Ramos (cell line): ENCODE data around the gene PRODH.
"Not testable (repeated sequence)": the region's sequence is repeated elsewhere in the genome, so short reads cannot be mapped to it uniquely, and the experiment has no call there.

ENCODE experiments used
- in situ Hi-C: fragments of 300-500 bp; cut with MboI; formaldehyde crosslinking; loops from one replicate; pipeline ENCODE4 v1.14.3; 2022; ENCODE audit warnings: low sequenced_read_pairs; ENCODE audit not compliant: unreplicated experiment

The PRODH gene

DNA sequence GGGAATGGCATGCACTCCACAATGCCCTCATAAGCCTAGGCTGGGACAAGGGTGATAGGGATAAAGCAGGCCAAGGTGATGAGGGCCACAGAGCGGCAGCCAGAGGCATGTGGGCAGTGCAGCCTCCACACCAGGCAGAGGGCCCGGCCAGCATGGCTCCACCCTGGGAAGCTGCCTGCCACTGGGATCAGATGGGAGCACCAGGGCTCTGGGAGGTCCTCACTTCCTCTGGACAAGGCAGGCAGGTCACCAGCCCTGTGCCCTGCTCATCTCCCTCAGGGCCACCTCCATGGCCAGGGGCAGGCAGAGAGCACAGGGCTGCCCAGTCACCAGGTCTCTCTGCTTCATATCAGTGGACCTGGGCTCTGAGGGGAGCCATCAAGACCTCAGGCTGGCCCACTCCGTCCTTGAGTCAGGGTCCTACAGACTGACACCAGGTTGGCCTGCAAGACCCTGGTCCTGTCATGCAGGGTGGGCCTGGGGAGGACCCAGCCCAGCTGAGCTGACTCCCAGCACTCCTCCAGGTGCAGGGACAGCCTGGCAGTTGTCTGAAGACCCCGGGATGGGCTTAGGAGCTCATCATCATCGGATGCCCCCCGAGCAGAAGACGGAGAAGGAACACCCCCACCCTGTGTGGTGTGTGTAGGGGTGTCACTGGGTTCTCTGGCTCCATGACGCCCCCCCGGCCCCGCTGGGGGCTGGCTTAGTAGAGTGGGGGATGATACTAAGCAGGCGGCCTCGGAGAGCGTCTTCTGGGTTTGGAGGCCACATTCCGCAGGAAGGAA is 33.3 kb upstream of the PRODH start:
- in situ Hi-C loops: not testable (repeated sequence)

DNA sequence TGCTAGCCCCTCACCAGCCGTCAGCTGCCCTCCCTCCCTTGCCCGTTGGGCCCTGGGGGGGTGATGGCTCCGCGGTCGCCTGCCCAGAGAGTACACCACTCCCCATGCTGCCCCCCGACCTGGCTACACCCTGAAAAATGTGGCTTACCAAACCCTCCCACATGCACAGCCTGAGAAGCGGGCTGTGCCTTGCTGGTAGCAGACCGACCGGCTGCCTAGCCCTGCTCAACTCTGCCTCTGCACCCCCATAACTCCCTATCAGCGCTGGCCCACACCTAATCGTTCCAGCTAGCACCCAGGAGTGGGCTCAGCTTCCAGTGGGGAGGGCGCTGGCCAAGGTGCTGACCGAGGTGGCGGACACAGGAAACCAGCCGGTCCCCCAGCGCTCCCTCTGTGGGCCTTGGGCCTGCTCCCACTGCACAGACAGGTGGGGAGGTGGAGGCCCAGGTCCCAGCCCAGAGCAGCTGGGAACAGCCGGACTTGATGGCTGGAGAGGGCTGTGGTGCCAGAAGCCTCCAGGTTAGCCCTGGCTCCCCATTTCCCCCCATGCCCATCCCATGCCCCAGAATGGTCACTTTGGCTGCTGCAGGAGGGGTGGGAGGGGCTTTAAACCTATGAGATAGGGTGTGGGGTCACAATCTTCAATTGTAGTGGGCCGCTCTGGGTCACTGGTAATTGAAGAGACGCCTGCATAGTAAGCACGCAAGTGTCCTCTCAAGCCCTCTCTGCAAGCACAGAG is 32.1 kb upstream of the PRODH start:
- in situ Hi-C loops: no loop called here

- in situ Hi-C loops: not testable (repeated sequence)
These were observed 31.4 kb upstream of the PRODH start for GRCh38 chr22:18967391-18968010.

DNA sequence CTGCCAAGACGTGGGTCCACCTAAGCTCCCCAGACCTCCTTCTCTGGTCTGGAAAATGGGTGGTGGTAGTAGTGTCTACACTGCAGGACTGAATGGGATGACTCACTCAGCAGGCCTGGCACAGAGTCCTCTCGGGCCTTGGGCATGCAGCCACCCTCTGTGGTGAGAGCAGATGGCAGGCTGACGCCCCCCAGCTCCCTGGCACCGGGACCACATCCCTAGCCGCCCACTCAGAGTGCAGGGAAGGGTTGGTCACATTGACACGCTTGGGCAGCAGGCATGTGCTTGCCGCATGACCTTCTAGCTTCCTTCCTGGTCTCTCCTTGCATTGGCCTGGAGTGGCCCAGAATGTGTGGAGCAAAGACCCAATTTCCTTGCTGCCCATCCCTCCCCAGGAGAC is 30.7 kb upstream of the PRODH start:
- in situ Hi-C loops: no loop called here

DNA sequence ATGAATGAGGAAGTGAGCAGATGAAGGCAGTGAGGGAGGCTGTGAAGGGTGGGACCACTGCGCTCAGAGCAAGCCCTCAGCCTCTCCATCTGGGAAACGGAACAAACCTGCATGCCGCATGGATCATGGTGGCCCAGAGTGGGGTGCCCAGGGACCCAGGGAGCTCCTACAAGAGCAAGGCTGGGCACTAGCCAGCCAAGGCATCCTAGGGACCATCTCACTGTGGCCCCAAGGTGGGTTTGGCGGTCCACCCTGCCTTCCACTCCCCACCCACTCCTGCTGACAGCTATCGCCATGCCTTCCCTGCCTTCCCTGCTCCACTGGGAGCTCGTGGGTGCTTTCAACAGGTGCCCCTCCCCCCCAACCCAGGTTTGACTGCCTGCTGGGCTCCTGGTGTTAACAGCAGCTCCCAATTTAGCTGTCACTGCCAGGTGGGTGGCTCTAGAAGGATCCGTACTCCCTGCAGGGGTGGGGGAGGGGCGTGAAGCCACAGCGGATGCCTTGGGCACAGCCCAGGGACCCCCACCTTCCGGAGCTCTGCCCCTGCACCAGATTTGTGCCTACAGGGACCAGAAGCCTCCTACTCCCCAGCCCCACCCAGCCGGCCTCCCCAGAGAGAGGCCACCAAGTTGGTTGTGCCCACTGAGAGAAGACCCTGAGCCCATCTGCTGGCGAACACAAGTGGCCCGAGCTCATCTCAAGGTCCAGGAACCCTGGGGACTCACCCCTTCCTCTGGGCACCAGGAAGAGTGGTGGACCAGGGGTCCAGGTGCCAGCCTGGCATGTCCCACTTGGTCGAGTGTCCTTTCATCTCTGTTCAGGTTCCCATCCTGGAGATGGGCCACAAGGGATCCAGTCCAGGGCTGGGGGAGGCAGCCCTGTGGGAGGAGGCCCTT is 29.7 kb upstream of the PRODH start:
- in situ Hi-C loops: no loop called here

DNA sequence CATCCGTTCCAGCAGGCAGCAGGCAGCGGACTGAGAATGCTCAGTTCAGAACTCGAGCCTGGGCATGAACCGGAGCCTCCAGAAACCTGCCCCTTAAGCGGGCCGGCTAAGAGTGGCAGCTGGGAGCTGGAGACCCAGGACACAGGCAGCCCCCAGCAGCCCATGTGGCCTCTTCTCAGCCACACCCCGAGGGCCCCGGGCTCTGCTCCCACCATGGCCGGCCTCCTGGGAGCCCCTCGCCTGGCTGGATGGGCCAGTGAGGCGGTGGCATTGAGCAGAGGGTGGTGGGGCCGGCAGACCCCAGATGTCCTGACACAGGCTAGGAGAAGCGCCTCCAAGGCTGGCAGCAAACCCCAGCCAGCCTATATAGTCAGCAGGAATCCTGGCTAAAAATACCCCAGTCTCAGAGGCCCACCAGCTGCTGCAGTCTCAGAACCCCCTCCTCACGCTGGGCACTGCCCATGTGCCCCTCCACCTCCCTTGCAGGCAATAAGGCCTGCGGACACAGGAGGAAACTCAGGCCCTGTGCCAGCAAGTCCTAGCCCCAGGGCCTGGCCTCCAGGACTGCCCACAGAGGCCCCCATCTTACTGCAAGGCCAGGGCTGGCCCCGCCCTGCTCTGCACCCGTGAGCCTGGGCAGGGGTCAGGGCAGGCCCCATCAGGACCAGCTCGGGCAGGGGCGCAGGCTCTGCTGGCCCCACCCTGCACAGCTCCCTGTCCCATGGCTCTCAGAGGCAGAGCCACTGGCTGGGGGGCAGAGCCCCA is 28.6 kb upstream of the PRODH start:
- in situ Hi-C loops: not testable (repeated sequence)

GRCh38 chr22:18964051-18964450 is 28.0 kb upstream of the PRODH start:
- in situ Hi-C loops: not testable (repeated sequence)

DNA sequence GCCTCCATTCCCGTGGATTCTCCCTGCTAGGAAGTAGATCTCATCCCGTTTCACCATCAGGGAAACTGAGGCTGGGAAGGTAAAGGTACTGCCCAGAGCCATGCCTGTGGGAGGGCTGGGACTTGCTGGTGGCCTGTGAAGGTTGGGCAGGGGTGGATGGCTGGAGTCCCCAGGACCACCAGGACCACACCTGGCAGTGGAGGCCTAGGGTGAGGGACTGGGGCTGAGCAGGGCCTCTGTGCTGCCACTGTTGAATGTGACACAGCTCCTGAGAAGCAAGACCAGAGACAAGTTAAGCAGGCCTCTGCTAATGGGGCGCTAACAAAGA is 26.2 kb upstream of the PRODH start:
- in situ Hi-C loops: no loop called here

- in situ Hi-C loops: not testable (repeated sequence)
These were observed 25.7 kb upstream of the PRODH start for GRCh38 chr22:18961632-18962307.

DNA sequence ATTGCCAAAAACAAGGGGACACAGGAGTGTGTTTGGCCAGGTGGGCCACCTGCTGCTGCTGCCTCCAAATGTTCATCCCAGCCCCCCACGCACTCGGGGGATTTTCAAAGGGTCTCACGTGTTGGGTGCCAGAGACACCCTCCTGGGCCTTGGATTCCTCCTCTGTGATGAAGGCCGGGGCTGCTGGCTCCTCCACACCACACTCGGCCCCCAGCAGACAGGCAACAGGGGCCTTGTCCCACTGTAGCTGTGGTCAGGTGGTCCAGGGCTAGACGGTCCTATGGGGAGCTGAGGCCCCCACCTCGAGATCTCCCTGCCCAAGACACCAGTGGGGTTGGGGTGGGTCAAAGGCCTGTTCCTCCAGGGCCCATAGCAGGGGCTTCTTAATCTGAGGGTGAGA is 25.1 kb upstream of the PRODH start:
- in situ Hi-C loops: not testable (repeated sequence)

DNA sequence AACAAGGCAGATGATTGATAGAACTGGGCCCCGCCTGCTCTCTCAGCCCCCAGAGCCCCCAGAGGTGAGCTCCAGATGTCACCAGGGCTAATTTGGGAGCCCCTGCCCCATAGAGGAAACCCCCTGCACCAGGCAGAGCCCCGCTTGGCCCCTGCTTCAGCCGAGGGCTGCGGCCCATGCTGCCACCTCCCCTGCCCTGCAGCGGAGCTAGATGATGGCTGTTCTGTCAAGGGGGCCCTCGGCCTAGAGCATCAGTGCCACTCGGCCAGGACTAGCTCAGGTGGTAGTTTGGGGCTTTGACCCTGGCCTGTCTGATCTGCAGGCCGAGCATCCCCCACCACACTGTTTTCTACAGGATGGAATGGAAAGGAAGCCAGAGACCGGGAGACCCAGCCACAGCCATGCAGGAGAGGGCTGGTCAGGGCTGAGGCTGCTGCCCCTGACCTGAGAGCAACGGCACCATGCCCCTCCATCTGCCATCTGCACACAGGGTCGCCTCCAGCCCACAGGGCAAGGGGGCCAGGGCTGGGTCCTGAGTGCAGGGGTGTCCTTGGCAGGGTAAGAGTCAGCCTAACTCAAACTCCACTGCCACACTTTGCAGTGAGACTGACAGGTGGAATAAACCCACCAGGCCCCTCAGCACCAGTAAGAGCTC is 24.2 kb upstream of the PRODH start:
- in situ Hi-C loops: not testable (repeated sequence)

GRCh38 chr22:18959741-18960140 is 23.6 kb upstream of the PRODH start:
- in situ Hi-C loops: not testable (repeated sequence)

DNA sequence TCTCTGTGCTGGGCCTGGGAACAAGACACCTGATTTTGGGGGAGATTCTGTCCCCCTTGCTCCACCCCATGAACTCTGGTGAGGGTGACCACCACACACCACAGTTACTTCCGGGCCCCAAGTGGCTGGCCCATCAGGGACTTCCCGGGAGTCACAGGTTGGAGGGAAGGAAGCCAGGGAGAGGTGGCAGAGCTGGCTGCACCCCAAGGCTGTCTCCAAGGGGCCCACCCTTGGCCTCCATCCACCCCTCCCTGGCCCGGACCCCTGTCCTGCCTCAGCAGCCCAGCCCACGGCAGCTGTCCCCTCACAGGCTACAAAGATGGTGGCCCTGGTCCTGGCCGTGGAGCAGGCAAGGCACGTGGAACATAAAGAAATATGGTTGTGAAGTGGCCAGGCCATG is 23.2 kb upstream of the PRODH start:
- in situ Hi-C loops: not testable (repeated sequence)

DNA sequence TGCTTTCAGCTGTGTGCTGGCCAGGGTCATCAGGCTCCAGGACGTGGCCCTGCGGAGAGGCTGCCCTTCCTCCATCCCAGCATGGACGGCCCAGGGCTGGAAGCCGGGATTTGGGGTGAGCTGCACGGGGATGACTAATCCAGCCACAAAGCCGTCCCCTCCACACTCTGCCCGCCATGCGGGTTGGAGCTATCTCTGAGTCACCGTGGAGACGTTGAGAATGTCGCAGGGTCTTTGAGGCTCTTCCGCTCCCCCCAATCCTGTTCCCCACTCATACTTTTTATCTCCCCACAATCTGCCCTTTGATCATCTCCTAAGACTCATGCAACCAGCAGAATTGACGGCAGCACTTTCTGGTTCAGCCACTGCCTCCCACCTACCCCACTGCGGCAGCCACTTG is 22.6 kb upstream of the PRODH start:
- in situ Hi-C loops: not testable (repeated sequence)

GRCh38 chr22:18958321-18958705 is 22.2 kb upstream of the PRODH start:
- in situ Hi-C loops: not testable (repeated sequence)

GRCh38 chr22:18957621-18958320 is 21.7 kb upstream of the PRODH start:
- in situ Hi-C loops: not testable (repeated sequence)

GRCh38 chr22:18956956-18957355 is 20.9 kb upstream of the PRODH start:
- in situ Hi-C loops: not testable (repeated sequence)
